ENCODE results near the gene ACP4.

ACP4 gene

GRCh38 chr19:50777830-50778303 is 12.3 kb upstream of the ACP4 start:
- TF ChIP-seq CTCF (IDR thresholded peaks at IDR 0.05; ENCODE audit: poor library complexity, severe bottlenecking): no peak
- no peak for DNase-seq (ENCODE audit: low spot score)
- Histone ChIP-seq H3K36me3 (ENCODE audit: low read depth) (no peaks in the 10 kb centered on the region), H3K27me3 (ENCODE audit: insufficient read depth, poor library complexity, severe bottlenecking) (peaks cover 37% of the 10 kb centered on the region), H3K27ac (ENCODE audit: poor library complexity, severe bottlenecking) (no peak overlapping the region), H3K9me3 (ENCODE audit: severe bottlenecking) (peaks cover 9% of the 10 kb centered on the region), H3K4me1 (ENCODE audit: insufficient read depth, poor library complexity, severe bottlenecking) (no peaks in the 10 kb centered on the region), H3K4me3 (ENCODE audit: severe bottlenecking) (no peak overlapping the region)
- no peak for ATAC-seq (ENCODE audit: low read depth)

DNA sequence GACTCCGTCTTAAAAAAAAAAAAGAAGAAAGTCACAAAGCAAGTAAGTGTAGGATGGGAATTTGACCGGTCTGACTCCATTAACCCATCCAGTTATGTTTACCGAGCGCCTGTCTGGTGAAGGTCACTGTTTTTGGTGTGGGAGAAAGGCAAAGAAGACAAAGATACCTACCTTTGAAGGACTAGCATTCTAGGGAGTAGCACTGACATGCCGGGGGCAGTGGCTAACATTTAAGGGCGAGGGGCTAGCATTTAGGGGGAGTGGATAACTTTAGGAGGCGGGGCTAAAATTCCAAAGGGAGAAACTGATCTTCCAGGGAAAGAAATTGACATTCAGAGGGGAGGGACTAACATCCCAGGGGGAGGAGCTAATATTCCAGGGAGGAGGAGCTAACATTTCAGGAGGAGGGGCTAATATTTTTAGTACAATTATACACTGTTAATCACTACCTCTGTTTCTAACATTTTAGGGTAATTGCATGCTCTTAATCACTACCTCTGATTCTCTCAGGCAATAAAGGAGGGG is 11.2 kb upstream of the ACP4 start:
- Histone ChIP-seq H3K9me3 (ENCODE audit: severe bottlenecking) (peaks cover 9% of the 10 kb centered on the region), H3K4me1 (ENCODE audit: insufficient read depth, poor library complexity, severe bottlenecking) (no peaks in the 10 kb centered on the region), H3K27me3 (ENCODE audit: insufficient read depth, poor library complexity, severe bottlenecking) (peaks cover 37% of the 10 kb centered on the region), H3K36me3 (ENCODE audit: low read depth) (no peaks in the 10 kb centered on the region), H3K4me3 (ENCODE audit: severe bottlenecking) (no peak overlapping the region), H3K27ac (ENCODE audit: poor library complexity, severe bottlenecking) (no peak overlapping the region)
- ATAC-seq (ENCODE audit: low read depth) (no peak), DNase-seq (ENCODE audit: low spot score) (no peak)
- no peak for TF ChIP-seq CTCF (IDR thresholded peaks at IDR 0.05; ENCODE audit: poor library complexity, severe bottlenecking)

DNA sequence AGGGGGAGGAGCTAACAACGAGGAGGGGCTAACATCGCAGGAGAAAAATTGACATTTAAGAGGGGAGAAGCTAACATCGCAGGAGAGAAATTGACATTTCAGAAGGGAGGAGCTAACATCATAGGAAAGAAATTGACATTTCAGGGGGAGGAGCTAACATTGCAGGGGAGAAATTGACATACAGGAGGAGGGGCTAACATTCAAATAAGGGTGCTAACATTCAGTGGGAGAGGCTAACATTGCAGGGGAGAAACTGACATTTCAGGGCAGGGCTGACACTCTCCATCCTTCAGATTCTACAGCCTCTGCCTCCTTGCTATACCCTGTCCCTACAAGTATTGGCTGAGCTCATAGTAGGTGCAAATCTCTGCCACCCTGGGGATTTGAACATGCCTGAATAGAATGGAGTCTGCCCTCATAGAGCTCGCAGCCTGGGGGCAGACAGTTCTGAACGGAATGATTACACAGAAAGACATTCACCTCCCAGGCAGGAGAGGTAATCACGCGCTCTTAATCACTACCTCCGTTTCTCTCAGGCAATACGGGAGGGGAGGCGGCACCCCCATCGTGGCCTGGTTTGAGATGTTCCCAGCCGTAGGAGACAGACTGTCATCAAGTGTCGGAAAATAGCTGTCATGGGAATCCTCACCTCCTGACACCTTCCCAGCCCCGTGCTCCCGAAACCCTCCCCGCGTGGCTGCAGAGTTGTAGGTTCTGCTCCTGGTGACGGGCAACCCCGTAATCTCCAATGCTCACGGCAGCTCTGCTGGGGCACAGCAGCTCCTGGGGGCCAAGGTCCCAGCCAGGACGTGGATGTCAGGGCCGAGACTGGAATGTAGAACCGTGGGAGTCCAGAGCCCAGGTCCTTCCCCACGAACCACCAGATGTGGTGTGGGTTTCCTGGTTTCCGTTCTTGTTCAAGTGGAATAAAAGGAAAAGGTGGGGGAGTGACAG is 10.4 kb upstream of the ACP4 start:
- no peak for DNase-seq (ENCODE audit: low spot score)
- Histone ChIP-seq H3K9me3 (ENCODE audit: severe bottlenecking) (peaks cover 9% of the 10 kb centered on the region), H3K27ac (ENCODE audit: poor library complexity, severe bottlenecking) (no peak overlapping the region), H3K4me1 (ENCODE audit: insufficient read depth, poor library complexity, severe bottlenecking) (no peaks in the 10 kb centered on the region), H3K4me3 (ENCODE audit: severe bottlenecking) (no peak overlapping the region), H3K36me3 (ENCODE audit: low read depth) (no peaks in the 10 kb centered on the region), H3K27me3 (ENCODE audit: insufficient read depth, poor library complexity, severe bottlenecking) (peaks cover 37% of the 10 kb centered on the region)
- ATAC-seq (ENCODE audit: low read depth): peak; percentile 51; the same call in 2 of the 3 replicates
- no peak for TF ChIP-seq CTCF (IDR thresholded peaks at IDR 0.05; ENCODE audit: poor library complexity, severe bottlenecking)

DNA sequence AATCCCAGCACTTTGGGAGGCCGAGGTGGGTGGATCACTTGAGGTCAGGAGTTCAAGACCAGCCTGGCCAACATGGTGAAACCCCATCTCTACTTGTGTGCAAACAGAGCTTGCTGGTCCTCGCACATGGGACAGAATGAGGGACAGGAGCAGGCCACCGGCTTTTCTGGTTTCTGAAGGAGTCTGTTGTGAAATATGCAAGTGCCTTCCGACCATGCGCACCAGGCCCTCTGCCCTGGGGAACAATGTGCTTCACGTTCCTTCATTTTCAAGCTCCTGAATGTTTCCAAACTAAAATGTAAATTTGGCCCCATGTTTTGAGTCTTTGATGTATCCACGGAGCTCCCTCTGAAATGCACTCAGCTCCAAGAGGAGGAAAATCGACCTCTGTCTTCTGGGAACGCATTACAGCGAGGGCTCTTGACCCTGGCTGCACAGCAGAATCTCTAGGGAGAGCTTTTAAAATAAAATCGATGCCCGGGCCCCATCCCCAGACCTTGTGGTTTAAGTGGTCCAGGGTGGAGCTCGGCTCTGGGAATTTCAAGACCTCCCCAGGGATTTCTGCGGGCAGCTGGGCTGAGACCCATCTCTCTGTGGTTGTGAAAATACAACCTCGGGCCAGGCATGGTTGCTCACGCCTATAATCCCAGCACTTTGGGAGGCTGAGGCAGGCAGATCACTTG is 9.3 kb upstream of the ACP4 start:
- H3K9me3 ChIP-seq (ENCODE audit: severe bottlenecking): peaks cover 9% of the 10 kb centered on the region
- no peak overlapping the region for H3K27ac ChIP-seq (ENCODE audit: poor library complexity, severe bottlenecking)
- H3K27me3 ChIP-seq (ENCODE audit: insufficient read depth, poor library complexity, severe bottlenecking): peaks cover 37% of the 10 kb centered on the region
- DNase-seq (ENCODE audit: low spot score): no peak
- H3K4me1 ChIP-seq (ENCODE audit: insufficient read depth, poor library complexity, severe bottlenecking): no peaks in the 10 kb centered on the region
- no peaks in the 10 kb centered on the region for H3K36me3 ChIP-seq (ENCODE audit: low read depth)
- H3K4me3 ChIP-seq (ENCODE audit: severe bottlenecking): no peak overlapping the region
- no peak for TF ChIP-seq CTCF (IDR thresholded peaks at IDR 0.05; ENCODE audit: poor library complexity, severe bottlenecking)
- ATAC-seq (ENCODE audit: low read depth): no peak
